Measurements from ENCODE around the gene SLFN12L. TPM values are rescaled to one million over a fixed set of nuclear protein-coding genes. Genes with fewer than 3 reads are reported as not detected.

The SLFN12L gene
- total RNA-seq, 1 donor: 0.18 TPM

DNA sequence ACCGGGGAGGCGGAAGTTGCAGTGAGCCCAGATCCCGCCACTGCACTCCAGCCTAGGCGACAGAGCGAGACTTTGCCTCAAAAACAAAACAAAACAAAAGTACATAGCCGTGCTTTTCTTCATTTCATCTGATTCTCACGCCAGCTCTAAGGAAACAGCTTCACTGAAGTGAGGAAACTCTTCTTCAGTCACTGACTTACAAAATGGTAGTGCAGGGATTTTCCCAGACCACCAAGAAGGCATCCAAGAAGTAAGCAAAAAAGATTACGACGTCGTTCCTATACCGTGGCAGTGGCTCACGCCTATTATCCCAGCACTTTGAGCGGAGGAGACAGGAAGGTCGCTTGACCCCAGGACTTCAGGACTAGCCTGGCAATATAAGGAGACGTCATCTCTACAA lies 48.5 kb downstream of the SLFN12L start:
- TF ChIP-seq, protein P1, sequence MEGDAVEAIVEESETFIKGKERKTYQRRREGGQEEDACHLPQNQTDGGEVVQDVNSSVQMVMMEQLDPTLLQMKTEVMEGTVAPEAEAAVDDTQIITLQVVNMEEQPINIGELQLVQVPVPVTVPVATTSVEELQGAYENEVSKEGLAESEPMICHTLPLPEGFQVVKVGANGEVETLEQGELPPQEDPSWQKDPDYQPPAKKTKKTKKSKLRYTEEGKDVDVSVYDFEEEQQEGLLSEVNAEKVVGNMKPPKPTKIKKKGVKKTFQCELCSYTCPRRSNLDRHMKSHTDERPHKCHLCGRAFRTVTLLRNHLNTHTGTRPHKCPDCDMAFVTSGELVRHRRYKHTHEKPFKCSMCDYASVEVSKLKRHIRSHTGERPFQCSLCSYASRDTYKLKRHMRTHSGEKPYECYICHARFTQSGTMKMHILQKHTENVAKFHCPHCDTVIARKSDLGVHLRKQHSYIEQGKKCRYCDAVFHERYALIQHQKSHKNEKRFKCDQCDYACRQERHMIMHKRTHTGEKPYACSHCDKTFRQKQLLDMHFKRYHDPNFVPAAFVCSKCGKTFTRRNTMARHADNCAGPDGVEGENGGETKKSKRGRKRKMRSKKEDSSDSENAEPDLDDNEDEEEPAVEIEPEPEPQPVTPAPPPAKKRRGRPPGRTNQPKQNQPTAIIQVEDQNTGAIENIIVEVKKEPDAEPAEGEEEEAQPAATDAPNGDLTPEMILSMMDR (IDR thresholded peaks at IDR 0.05; ENCODE audit: insufficient read depth, low read length): no peak
- H3K4me3 ChIP-seq (ENCODE audit: low read depth, low read length): no peak overlapping the region
- no peak for DNase-seq (ENCODE audit: low read depth)

DNA sequence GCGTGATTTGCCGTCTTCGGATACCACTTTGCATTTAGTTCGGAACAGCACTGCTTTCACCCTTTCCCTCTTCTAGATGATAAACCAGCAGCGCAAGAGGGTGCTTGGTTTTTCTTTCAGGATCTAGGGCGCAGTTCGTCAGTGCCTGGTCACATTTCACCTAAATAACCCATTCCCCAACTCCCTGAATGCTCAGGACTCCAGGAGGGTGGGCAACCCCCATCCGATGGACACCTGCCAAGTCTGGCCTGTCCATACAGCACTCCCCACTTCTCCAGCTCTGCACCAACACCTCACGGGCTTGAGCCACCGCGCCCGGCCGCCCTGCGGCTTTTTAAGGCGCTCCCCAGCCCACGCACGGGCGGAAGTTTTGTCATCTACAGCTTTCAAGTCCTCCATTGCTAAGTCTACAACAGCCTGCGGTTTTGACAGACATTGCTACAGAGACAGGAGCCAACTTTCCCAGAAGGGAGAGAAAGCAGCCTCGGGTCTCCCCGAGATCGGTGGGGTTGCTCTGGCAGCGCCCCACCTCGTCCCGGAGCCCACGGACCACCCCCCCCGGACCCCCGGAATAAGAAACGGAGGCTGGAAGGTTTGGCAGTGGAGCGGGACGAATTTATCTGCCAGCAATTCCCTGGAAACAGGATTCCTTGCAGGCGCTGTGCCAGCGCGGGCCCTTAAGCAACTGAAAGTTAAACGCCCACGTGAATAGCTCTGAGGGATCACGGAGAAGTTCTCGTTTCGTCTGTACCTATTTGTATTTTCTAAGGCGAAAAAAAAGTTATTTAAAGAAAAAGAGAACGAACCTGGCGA lies 50.4 kb downstream of the SLFN12L start:
- TF ChIP-seq, protein P1 (IDR thresholded peaks at IDR 0.05; ENCODE audit: insufficient read depth, low read length): no peak
- H3K4me3 ChIP-seq (ENCODE audit: low read depth, low read length): peak overlapping the region; percentile 69
- peak; percentile 61 for DNase-seq (ENCODE audit: low read depth)

DNA sequence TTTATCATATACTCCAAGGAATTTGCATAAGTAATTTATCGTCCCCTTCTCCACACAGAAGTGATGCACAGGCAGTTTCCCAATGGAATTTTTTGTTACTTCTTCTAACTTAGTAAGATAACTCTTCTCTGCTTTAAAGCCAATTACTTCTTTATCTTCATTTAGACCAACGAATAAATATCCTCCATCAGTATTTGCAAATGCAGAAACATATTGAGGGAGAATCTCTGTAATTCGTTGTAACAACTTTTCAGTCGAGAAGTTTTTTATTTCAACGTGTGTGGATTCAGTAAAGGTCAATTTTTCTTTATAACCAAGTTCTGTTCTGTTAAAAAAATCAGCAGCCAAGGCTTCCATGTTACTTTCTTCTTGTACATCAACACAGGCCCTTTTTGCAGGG lies 58.2 kb downstream of the SLFN12L start:
- no peak overlapping the region for H3K4me3 ChIP-seq (ENCODE audit: low read depth, low read length)
- TF ChIP-seq, protein P1 (IDR thresholded peaks at IDR 0.05; ENCODE audit: insufficient read depth, low read length): no peak
- DNase-seq (ENCODE audit: low read depth): no peak

DNA sequence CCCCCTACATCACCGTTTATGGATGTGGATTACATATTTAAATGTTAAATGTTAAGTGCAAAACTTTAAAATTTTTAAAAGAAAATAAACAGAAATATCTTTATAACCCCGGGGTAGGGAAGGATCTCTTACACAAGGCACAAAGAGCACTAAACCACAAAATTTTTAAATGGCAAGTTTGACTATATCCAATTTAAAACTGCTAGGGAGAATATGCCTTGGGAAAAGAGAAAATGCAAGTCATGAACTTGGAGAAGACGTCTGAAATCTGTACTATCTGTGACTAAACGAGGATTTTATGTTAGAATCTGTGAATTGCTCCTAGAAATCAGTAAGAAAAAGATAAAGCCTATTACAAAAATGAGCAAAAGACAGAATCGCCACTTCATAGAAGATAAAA lies 60.2 kb downstream of the SLFN12L start:
- no peak for DNase-seq (ENCODE audit: low read depth)
- no peak overlapping the region for H3K4me3 ChIP-seq (ENCODE audit: low read depth, low read length)
- TF ChIP-seq, protein P1 (IDR thresholded peaks at IDR 0.05; ENCODE audit: insufficient read depth, low read length): no peak

DNA sequence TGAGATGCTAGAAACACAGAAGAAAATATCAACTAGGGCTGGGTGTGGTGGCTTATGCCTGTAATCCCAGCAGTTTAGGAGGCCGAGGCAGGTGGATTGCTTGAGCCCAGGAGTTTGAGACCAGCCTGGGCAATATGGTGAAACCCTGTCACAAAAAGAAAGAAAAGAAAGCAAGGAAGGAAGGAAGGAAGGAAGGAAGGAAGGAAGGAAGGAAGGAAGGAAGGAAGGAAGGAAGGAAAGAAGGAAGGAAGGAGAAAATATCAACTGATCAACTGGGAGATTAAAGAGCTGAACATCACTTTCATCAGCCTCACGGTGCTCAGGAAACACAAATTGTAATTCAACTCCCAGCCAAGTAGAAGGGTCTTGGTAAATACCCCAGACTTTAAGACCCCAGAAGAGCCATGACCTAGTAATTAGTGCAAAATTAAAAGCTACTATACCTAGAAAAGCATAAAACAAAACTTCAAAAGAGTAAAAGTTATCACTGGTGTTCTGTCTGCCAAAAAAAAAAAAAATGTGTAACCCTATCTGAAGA lies 61.1 kb downstream of the SLFN12L start:
- TF ChIP-seq, protein P1 (IDR thresholded peaks at IDR 0.05; ENCODE audit: insufficient read depth, low read length): no peak
- no peak for DNase-seq (ENCODE audit: low read depth)
- H3K4me3 ChIP-seq (ENCODE audit: low read depth, low read length): no peak overlapping the region

DNA sequence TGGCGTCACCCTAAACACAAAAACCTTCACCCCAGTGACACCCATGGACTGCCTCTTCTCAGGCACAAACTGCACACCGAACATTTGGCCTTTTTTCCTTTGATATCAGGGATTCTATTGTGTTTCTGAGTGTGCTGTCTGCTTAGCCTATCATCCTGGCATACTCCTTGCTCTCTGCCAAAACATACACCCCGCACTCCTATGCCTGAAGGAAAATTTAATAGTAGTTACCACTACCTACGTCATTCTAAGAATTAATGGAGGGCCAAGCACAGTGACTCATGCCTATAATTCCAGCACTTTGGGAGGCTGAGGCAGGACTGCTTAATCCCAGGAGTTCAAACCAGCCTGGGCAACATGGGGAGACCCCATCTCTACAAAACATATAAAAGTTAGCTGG lies 69.0 kb downstream of the SLFN12L start:
- TF ChIP-seq, protein P1 (IDR thresholded peaks at IDR 0.05; ENCODE audit: insufficient read depth, low read length): no peak
- DNase-seq (ENCODE audit: low read depth): no peak
- H3K4me3 ChIP-seq (ENCODE audit: low read depth, low read length): no peak overlapping the region

All from fibroblast of the aortic adventitia (primary cell).